Stimulated activated CD8-positive, alpha-beta memory T cell treated with anti-CD3 and anti-CD28 coated beads, Interleukin-4, amount 100 ng/mL, for 48 hours (primary cell): ENCODE results near the gene ALKBH6.

Source experiments
- DNase-seq: peaks from one replicate; pipeline ENCODE4 v3.0.0-alpha.2; 2020

Gene ALKBH6

DNA sequence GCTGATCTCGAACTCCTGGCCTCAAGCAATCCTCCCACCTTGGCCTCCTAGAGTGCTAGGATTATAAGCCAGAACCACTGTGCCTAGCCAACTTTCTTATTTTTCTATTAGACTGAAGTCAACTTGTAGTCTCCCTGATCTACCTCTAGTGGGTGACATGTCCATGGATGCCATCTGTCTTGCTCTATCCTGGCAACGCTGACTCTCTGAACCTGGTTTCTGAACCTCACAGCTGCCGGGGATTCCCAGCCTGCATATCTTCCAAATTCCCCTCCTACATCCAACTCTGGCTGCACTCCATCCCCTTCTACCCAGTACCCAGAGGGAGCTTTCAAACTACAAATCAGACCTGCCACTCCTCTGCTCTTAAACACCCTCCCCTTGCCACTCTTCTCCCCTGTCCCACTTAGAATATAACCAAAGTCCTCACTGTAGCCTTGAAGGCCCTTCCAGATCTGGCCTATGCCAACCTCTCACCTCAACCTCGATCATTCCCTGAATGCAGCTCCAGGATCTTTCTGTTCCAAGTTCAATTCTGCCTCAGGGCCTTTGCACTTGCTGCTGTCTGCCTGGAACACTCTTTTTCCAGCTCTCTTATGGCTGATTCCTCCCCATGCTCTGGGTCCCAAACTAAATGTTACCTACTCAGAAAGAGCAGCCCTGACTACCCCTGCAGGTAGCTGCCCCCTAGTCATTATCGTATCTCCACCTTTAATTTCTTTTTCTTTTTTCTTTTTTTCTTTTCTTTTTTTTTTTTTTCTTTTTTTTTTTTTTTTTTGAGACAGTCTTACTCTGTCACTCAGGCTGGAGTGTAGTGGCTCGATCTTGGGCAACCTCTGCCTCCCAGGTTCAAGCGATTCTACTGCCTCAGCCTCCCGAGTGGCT is 16.5 kb upstream of the ALKBH6 start:
- DNase-seq = no peak

GRCh38 chr19:36028313-36029041 is 14.5 kb upstream of the ALKBH6 start:
- DNase-seq = no peak

GRCh38 chr19:36027696-36028095 is 13.7 kb upstream of the ALKBH6 start:
- DNase-seq = no peak

DNA sequence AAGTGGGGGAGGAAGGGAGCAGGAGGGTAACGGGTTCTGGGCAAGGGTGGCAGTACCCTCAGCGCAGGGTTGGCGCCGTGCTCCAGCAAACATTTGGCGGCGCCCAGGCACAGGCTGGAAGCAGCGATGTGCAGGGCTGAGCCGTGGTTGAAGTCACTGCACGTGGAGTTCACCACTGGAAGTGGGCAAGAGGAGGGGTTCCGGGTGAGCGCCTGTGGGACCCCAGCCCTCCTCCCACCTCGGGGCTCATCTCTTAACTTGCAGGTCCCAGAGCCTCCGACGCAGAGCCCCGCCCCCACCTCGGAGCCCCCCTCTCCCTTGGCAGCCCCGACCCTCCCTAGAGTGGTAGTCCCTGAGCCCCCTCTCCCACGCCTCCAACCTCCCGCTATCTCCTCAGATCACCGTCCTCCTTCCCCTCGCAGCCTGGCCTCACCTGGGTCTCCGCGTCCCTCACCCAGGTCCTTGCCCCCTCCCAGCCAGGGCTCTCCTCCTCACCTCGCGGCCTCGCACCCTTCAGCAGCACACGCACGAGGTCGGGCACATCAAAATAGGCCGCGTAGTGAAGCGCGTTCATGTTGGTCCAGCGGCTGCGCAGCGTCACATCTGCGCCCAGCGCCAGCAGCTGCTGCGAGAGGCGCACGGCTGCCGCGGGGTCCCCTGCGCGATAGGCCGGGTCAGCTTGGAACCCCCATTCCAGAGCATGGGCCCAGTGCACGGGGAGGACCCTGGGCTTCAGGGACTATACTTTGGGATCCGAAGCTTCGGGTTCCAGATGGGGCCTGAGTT is 12.3 kb upstream of the ALKBH6 start:
- DNase-seq = no peak

GRCh38 chr19:36025541-36025940 is 11.5 kb upstream of the ALKBH6 start:
- no peak for DNase-seq

- no peak for DNase-seq
Observed at GRCh38 chr19:36023432-36023831, 9.4 kb upstream of the ALKBH6 start.

- no peak for DNase-seq
Observed at GRCh38 chr19:36019061-36019670, 5.2 kb upstream of the ALKBH6 start.

- no peak for DNase-seq
Observed at GRCh38 chr19:36013280-36014011, 567 bp downstream of the ALKBH6 start.

GRCh38 chr19:36010402-36010801 is 3.6 kb downstream of the ALKBH6 start:
- no peak for DNase-seq

- no peak for DNase-seq
Observed at GRCh38 chr19:36009633-36010379, 4.2 kb downstream of the ALKBH6 start.

- peak; percentile 70 for DNase-seq
Observed at GRCh38 chr19:36009220-36009619, 4.8 kb downstream of the ALKBH6 start.

DNA sequence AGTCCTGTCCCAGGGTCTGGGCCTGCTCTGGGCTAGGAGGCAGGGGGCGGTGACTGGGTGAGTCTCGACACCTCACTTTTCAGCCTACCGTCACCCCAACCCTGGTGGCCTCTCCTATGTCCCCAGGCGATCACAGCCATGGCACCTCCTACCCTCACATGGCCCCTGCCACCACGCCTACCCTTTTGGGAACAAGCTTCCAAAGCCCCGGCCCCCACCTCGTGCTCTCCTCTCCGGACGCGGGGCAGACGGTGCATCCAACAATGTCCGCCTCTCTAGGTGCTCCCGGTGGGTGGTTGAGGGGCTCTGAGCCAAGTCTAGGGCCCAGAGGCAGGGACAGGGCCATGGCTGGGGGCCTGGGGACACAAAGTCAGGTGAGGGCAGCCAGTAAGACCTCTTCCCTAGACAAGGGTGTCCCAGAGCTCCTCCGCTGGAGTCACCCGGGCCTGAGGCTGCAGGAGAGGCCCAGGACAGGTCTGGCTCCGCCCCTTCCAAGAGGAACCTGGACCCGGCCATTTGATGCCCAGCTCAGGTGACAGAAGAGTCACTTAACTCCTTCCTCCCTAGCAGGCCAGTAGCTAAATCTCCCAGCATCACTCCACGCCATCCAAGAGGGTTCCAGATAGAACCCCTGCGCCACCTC is 5.6 kb downstream of the ALKBH6 start, which contains the start of gene SYNE4:
Gene SYNE4 (minus strand): TSS at position 478 of the 643 bp plus-strand sequence. CDS start 132 bp downstream, at position 346.
- no peak for DNase-seq

DNA sequence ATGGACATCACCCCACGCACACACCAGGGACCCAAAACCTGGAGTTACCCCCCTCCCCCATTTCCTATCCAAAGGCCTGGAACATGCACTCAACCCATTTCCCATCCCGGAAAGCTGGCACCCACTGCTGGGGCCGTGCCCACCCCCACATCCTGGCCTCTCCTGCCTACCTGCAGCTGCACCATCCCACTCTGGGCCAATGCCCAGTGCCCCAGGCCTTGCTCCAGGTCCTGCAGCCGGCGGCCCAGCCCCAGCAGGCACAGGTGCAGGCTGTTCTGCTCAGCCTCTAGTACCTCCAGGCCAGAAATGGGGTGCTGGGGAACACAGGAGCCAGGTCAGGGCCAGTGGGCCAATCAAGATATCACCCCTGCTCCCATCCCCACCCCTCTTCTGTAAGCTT is 7.1 kb downstream of the ALKBH6 start:
- no peak for DNase-seq

DNA sequence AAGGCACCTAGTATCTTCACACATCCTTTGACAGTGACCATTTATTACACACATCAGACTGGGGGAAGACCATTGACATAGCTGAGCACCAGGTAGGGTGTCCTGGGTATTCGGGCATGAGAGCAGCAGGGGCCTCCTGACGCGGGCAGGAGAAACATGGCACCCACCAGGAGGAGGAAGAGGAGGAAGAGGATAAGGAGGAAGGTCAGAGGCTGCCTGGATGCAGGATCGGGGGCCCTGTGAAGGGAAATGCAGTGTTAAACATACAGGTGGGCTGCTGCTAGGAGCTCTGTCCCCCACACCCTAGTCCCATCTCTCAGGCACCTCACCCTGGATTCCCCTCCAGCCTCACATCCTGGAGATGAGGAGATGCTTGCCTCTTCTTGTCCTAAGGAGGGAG is 10.7 kb downstream of the ALKBH6 start:
- DNase-seq = no peak

DNA sequence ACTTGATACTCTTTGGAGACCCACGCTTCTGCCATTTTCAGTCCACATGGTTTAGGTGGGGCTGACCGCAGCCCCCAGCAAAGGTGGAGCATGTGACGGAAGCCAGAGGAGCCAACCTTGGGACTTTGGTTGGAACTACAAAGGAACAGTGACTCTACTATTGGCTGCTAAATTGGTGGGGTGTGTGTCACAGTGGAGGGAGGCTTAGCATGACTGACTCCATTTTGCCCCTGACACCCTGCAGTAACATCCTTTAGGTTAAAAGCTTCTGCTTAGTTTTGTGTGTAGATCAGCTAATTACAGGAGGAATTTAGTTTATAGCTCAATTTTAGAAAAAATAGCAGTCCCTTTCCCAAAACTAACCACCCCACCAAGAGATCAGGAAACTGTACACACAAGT is 12.4 kb downstream of the ALKBH6 start:
- no peak for DNase-seq

- no peak for DNase-seq
Observed at GRCh38 chr19:35996777-35997176, 17.2 kb downstream of the ALKBH6 start.

GRCh38 chr19:35995048-35995993 is 18.7 kb downstream of the ALKBH6 start, which contains the start of gene SDHAF1:
Gene SDHAF1 (plus strand): TSS chr19:35995188. CDS start chr19:35995275, 87 bp downstream.
- peak; percentile 98 for DNase-seq

GRCh38 chr19:35993923-35994598 is 20.0 kb downstream of the ALKBH6 start:
- DNase-seq = no peak
